GM06990 (cell line): ENCODE measurements around the gene INPP4A.
A peak's percentile ranks its signal among the peaks of the same experiment; 100 is the strongest.

Experiments used
- DNase-seq: peaks from one replicate; pipeline ENCODE4 v3.0.0-alpha.2; 2011; ENCODE audit not compliant: insufficient read length; ENCODE audit errors: extremely low read depth
- H3K27me3 ChIP-seq: replicated peaks from 2 replicates; pipeline ENCODE4 v1.6.0; 2011; ENCODE audit warnings: low read length; ENCODE audit not compliant: control insufficient read depth, insufficient read depth
- H3K36me3 ChIP-seq: 2 replicates; pipeline ENCODE4 v1.5.1; 2011; ENCODE audit warnings: low read length; ENCODE audit not compliant: control insufficient read depth, insufficient read depth
- H3K4me3 ChIP-seq: replicated peaks from 2 replicates; pipeline ENCODE4 v1.5.1; 2011; ENCODE audit warnings: low read depth, mild to moderate bottlenecking, control low read depth, low read length
- TF ChIP-seq, protein P1 (sequence below): IDR thresholded peaks from 2 replicates; pipeline ENCODE4 v1.5.1; 2011; ENCODE audit warnings: low read length, control low read depth, mild to moderate bottlenecking, inconsistent platforms; ENCODE audit not compliant: insufficient read depth, poor library complexity, severe bottlenecking

The INPP4A gene

DNA sequence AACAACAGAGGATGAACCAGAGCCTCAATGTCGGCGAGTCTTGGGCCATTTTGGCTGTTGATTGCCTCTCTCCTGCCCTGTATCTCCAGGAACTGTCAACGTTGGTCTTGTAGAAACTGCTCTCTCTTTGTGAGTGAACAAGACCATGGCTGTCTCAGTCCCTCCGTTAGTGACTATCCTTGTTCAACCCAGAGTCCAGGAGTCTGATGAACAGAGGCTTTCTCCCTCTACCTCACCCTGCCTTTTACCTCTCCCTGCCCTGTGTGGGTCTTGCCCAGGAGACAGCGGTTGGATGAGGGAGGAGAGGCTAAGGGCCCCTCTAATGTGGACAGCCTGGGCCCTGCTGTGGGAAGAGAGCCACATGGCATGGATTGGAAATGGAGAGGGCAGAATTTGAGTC is 32.8 kb downstream of the INPP4A start:
- no peak for DNase-seq
- Histone ChIP-seq H3K4me3 (no peak overlapping the region), H3K27me3 (no peaks in the 10 kb centered on the region), H3K36me3 (peaks cover 2% of the 10 kb centered on the region)
- TF ChIP-seq, protein P1, sequence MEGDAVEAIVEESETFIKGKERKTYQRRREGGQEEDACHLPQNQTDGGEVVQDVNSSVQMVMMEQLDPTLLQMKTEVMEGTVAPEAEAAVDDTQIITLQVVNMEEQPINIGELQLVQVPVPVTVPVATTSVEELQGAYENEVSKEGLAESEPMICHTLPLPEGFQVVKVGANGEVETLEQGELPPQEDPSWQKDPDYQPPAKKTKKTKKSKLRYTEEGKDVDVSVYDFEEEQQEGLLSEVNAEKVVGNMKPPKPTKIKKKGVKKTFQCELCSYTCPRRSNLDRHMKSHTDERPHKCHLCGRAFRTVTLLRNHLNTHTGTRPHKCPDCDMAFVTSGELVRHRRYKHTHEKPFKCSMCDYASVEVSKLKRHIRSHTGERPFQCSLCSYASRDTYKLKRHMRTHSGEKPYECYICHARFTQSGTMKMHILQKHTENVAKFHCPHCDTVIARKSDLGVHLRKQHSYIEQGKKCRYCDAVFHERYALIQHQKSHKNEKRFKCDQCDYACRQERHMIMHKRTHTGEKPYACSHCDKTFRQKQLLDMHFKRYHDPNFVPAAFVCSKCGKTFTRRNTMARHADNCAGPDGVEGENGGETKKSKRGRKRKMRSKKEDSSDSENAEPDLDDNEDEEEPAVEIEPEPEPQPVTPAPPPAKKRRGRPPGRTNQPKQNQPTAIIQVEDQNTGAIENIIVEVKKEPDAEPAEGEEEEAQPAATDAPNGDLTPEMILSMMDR: no peak

DNA sequence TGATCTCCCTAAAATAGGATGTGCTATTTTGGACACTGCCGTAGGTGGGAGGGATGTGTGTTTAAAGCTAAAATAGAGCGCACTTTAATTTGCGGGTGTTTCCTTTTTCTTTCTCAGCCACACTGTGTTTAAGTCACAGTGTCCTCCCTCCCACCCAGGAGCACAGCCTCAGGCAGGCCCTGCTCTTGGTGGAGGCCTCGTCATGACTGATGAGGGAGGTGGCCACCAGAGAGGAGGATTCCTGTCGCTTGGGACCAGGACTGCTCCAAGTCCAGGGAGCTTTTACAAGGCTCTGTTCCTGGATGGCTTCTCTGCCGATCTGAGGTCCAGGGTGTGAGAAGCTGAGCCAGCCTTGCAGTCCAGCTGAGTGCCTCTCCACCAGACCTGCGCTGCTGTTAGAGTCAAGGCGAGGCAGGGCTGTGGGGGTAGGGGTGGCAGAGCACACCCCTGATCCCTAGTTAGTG is 33.5 kb downstream of the INPP4A start:
- peaks cover 2% of the 10 kb centered on the region for H3K36me3 ChIP-seq

DNA sequence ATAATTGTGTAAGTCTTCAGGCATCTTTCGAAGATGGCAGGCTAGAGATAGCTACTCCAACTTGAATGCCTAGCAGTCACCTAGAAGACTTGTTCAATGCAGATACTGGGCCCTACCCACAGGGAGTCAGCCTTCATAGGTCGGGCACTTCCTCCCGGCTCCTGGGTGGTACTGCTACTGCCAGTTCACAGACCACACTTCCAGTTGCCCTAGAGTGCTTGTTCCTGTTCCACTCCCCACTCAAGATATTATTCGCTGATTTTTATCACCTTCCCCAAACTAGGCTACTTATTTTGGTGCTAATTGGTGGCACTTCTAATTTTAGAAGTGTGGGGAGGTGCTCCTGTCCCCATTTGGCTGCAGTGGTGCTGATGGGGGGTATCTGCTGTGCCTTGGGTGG is 34.2 kb downstream of the INPP4A start:
- peaks cover 2% of the 10 kb centered on the region for H3K36me3 ChIP-seq
- TF ChIP-seq, protein P1: no peak
- no peak for DNase-seq
- H3K27me3 ChIP-seq: no peaks in the 10 kb centered on the region
- no peak overlapping the region for H3K4me3 ChIP-seq

More for the DNA sequence above, 33.5 kb downstream of the INPP4A start:
- TF ChIP-seq, protein P1: no peak
- Histone ChIP-seq H3K27me3 (no peaks in the 10 kb centered on the region), H3K4me3 (no peak overlapping the region)
- no peak for DNase-seq

DNA sequence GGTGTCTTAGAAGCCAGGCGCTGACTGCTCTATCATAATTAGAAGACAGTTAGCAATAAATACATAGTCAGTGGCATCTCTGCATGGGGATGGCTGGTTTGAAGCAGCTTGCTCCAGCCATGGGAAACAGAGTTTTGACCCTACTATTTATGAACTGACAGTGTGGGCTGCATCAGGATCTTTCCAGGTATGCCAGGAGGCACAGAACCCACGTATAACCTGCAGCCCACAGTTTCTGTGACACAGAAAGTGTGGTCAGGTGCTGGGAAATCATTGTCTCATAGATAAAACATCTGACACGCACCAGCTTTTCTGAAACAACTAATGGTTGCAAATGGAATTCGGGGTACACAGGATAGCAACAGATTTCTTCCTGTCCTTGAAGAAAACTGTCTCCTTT is 34.7 kb downstream of the INPP4A start:
- TF ChIP-seq, protein P1: no peak
- Histone ChIP-seq H3K4me3 (no peak overlapping the region), H3K27me3 (no peaks in the 10 kb centered on the region), H3K36me3 (peaks cover 2% of the 10 kb centered on the region)
- no peak for DNase-seq

DNA sequence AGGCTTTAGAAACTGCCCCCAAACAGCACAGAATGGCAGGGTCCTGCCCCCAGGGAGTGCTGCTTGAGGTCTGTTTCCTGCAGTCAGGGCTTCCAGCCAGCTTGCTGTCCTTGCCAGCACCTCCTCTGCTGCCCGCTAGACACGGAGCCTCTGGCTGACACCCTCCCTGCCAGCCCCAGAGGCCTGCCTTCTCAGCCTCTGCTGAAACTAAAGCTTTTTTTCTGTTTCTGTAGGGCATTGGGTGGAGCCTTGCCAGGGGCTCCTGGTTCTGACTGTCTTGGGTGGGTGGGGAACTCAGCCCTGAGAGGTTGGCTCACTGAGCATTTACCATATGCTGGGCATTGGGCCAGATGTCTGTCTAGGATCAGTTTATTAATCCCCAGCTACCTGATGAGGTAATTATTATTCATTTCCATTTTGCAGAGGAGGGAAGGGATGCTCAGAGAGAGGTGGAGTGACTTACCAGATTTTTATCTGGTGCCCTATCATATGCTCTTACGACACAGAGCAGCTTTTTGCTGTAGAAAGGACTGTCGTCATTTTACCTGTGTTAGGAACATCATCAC is 35.4 kb downstream of the INPP4A start:
- no peak overlapping the region for H3K4me3 ChIP-seq
- H3K36me3 ChIP-seq: peaks cover 2% of the 10 kb centered on the region
- no peaks in the 10 kb centered on the region for H3K27me3 ChIP-seq
- DNase-seq: peak; percentile 59
- TF ChIP-seq, protein P1: no peak

DNA sequence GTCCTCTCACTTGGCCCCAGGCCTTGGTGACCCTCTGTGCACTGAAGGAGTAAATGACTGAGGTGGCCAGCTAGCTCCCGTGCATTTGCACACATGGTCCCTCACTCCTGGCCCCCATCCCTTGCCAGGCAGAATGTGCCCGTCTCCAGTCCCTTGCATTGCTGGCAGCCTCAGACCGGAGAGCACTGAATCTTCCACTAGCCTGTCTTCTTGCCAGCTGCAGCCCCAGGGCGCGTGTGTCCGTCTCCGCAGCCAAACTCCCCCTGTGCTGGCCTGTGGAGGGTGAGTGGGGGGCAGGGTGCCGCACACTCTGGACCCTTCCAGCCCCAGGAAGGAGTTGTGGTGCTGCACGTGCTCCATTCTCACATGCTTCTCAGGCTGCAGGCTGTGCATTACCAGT is 35.9 kb downstream of the INPP4A start:
- Histone ChIP-seq H3K36me3 (peaks cover 2% of the 10 kb centered on the region), H3K4me3 (no peak overlapping the region), H3K27me3 (no peaks in the 10 kb centered on the region)
- TF ChIP-seq, protein P1: no peak
- DNase-seq: no peak
